GM12891 (cell line): ENCODE measurements around the gene SP6.

ENCODE experiments used
- PAX5 ChIP-seq: IDR thresholded peaks from 2 replicates; pipeline ENCODE4 v1.6.1; 2011; ENCODE audit warnings: low read length, moderate library complexity, mild to moderate bottlenecking; ENCODE audit not compliant: insufficient read depth, severe bottlenecking
- POLR2A ChIP-seq: IDR thresholded peaks from 2 replicates; pipeline ENCODE4 v1.6.1; 2011; ENCODE audit warnings: low read depth, low read length, control low read depth
- POLR2AphosphoS5 ChIP-seq: IDR thresholded peaks from 2 replicates; pipeline ENCODE4 v1.6.1; 2011; ENCODE audit warnings: low read depth, low read length, control low read depth
- TAF1 ChIP-seq: IDR thresholded peaks from 2 replicates; pipeline ENCODE4 v1.6.1; 2011; ENCODE audit warnings: low read depth, low read length, control low read depth

DNA sequence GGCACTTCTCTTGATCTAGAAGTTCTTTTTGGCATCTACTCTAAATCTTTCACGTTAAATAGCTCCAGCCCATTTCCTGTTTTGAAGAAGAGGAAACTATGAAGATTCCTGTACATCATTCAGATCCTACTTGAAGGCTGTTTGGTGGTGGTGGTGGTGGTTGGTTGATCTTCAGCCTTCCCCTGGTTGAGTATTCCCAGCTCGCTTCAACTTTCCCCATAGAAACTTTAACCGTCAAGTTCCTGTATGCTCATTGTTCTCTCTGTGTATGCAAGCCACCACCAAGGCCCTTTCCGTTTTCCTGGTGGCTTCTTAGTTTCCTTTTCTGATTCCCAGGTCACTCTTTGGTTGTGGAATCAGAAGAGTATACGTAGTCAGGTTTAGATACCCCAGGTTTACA lies 16.2 kb downstream of the SP6 start:
- no peak for TF ChIP-seq TAF1
- no peak for TF ChIP-seq POLR2A
- TF ChIP-seq POLR2AphosphoS5, result no peak
- TF ChIP-seq PAX5, result no peak
